Skeletal muscle cell (primary cell): Measurements from ENCODE around the gene ZNF414.

Experiments used
- DNase-seq: peaks from one replicate; pipeline ENCODE4 v3.0.0-alpha.2; 2010; ENCODE audit warnings: low read depth
- H3K4me3 ChIP-seq: 2 replicates; pipeline ENCODE4 v1.5.1; 2011; ENCODE audit warnings: low read depth, mild to moderate bottlenecking, control low read depth, low read length, moderate library complexity

ZNF414 gene

DNA sequence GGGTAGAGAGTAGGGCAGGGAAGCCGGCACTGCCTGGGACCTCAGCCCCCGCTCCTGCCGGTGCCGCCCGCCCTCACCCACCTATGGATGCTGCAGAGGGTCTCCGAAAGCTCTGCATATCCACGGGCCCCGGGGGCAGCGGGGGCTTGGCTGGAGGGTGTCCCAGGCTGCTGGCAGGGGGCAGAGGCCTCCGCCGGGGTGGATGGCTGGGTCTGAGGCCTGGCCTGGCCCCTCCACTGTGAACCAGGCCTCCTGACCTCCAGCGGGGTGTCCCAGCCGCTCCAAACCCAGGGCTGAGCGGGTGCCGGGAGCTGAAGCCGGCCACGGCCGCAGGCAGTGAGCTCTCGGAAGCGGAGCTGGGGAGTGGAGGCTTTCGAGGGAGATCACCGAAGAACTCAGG lies 15.7 kb downstream of the ZNF414 start:
- H3K4me3 ChIP-seq = no peak overlapping the region
- no peak for DNase-seq

DNA sequence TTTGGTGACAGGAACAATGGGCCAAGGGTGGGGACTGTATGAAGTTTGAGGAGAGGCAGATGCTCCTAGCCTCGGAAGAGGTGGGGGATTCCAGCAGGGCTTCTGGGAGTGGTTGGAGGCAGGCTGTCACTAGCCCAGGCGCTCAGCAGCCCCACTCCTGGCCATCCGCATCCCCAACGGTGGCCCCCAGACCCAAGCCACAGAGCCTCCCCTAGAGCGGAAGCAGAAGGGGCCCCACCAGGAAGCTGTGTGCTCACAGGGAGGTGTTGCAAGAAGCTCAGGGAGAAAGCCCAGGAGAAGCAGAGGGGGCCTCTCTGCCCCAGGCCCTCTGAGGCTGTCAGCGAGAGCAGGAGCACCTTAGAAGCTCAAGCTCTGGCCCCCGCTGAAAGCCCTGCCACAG lies 19.8 kb downstream of the ZNF414 start:
- no peak for DNase-seq
- no peak overlapping the region for H3K4me3 ChIP-seq

DNA sequence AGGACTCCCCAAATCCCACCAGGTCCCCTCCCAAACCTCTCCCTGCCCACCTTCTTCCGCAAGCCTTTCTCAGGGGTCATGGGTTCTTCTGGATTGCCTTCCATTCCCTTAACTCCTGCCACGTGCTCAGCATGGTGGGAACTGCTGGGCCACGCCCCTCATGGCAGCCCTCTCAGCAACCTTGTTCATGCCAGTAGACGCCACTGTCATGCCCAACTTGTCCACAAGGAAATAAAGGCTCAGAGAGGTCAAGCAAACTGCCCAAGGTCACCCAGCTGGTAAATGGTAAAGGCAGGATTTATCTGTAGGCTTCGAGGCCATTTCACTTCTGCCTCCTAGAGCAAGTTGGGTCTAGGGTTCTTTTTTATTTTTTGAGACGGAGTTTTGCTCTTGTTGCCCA lies 22.4 kb downstream of the ZNF414 start:
- no peak overlapping the region for H3K4me3 ChIP-seq
- DNase-seq = no peak

DNA sequence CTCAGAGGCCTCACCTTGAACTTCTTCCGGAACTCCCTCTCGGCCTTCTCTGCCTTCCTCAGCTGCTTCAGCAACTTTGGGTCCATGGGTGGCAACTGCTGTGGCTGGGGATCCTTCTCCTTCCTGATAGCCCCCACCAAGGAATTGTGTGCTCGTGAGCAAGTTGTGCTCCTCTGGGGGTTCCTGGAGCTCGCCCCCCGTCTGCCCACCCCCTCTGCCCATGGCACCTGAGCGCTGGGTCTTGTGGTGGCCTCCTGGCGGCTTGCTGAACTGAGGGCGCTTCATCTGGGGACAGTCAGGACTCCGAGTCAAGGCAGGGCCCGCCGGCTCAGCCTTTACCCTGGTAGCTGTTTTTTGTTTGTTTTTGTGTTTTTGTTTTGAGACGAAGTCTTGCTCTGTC lies 23.1 kb downstream of the ZNF414 start:
- no peak overlapping the region for H3K4me3 ChIP-seq
- no peak for DNase-seq

DNA sequence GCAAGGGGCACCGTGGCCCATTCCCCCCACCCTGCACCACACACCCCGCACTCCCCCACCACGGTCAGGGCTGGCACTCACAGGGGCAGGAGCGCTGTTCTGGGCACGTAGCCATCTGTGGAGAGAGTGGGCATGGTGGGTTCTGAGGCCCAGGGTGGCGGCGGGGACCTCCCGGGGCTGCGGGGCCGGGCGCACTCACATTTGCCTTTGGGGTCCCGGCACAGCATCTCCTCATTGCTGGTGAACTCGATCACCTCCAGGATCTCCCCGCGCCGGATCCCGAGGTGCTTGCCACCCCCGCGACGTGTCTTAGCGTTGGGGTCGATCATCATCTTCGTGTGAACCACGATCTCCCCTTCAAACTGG lies 23.6 kb downstream of the ZNF414 start:
- DNase-seq = no peak
- no peak overlapping the region for H3K4me3 ChIP-seq

DNA sequence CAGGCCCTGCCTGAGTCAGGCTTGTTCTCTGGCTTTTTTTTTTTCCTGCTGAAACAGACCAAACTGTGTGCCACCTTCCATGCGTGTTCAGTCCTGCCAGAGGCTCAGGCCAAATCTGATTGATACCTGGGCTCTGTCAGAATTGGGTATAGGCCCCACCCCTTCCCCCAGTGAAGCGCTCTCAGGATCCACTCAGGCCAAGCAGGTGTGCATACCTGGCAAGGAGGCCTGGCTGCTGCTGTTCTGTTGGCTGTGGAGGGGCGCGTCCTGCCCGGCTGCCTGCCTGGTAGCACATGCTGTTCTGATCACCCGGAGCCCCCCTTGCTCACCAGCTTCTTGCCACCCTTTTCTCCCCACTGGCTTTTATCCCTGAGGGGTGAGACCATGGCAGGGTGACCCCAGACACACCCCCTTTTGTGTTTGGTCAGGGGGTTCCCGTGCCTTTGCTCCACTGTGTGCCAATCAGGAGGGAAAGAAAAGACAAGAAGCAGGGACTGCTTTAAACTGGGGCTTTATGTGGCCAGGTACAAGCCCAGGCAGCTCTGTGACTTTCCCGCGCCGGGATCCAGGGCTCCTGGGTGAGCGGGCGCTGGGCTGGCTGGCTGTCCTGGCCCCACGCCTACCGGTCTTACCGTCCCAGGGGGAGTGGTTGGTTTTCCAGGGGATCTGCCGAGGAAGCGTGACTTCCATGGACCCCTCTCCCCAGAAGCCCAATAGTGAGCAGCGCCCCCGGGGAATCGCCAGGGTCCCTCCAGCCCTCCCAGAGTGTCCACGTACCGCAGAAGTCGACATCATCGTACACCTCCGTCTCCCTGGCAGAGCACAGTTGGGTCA lies 24.2 kb downstream of the ZNF414 start:
- no peak for DNase-seq
- H3K4me3 ChIP-seq = no peak overlapping the region

DNA sequence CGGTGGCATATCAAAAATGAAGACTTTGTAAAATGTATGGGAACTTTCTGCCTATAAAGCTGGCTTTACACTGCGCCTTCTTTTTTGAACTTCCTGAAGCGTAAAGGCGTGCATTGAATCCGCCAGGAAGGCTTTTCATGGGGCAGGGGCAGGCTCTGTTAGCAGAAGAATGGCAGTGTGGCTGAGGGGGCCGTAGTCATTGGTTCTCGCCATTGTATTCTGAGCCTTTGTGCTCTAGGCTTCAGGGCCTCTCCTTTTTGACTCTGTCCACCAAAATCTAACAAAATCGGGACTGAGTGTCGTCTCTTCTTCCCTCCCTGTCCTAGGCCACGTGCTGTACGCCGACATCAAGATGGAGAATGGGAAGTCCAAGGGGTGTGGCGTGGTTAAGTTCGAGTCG lies 25.6 kb downstream of the ZNF414 start:
- no peak overlapping the region for H3K4me3 ChIP-seq
- DNase-seq = no peak

DNA sequence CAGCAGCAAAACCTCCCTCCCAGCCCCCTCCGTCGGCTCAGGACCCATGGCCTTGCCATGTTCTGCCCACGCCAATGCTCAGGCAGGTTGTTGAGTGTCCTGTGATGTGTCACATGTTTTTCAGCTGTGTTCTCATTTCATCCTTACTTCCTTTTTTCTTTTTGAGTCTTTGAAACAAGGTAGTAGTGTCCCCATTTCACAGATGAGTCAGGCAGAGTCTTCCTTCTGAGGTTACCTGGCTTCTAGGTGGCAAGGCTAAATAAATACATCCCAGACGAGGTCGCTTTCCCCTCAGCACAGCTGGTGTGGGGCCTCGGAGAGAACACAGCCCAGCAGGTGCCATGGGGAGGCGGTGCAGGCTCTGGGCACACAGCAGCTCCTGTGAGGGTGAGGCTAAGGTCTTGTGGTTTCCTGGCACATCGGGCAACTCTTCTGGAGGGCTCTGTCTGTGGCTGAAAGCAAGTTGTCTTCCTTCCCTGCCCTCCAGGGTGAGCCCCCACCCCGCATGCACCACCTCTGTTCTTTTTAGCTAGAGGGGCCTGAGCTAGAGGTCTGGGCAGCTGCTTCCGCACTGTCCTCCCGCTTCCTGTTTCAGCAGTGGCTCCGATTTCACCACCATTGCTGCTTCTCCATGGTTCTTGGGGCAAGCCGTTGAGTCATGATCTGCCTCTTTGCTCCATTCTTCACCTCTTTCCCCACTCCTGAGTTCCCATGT lies 26.7 kb downstream of the ZNF414 start:
- no peak overlapping the region for H3K4me3 ChIP-seq
- no peak for DNase-seq

DNA sequence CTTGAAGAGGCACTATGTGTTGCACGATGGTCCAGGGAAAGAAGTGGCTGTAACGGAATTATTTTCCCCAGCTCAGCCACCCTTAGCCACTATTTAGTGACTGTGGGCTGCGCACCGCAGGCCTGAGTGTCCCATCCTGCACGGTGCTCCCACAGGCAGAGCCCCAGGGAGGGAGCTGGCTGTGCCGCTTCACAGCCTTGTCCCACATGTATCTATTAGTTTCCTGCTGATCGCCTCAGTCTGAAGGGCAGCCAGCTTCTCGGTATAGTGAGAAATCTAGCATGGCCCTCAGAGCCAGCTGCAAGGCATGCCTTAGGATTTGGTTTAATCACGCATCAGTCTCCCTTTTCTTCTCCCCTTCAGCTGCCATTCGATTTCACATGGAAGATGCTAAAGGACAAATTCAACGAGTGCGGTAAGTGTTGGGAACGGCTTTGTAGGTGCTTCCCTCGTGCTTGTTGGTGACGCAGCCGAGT lies 27.3 kb downstream of the ZNF414 start:
- no peak for DNase-seq
- no peak overlapping the region for H3K4me3 ChIP-seq

DNA sequence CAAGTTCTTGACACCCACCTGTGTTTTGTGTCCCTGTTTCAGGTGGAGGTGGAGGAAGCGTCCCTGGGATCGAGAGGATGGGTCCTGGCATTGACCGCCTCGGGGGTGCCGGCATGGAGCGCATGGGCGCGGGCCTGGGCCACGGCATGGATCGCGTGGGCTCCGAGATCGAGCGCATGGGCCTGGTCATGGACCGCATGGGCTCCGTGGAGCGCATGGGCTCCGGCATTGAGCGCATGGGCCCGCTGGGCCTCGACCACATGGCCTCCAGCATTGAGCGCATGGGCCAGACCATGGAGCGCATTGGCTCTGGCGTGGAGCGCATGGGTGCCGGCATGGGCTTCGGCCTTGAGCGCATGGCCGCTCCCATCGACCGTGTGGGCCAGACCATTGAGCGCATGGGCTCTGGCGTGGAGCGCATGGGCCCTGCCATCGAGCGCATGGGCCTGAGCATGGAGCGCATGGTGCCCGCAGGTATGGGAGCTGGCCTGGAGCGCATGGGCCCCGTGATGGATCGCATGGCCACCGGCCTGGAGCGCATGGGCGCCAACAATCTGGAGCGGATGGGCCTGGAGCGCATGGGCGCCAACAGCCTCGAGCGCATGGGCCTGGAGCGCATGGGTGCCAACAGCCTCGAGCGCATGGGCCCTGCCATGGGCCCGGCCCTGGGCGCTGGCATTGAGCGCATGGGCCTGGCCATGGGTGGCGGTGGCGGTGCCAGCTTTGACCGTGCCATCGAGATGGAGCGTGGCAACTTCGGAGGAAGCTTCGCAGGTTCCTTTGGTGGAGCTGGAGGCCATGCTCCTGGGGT lies 28.2 kb downstream of the ZNF414 start:
- DNase-seq = no peak
- no peak overlapping the region for H3K4me3 ChIP-seq

DNA sequence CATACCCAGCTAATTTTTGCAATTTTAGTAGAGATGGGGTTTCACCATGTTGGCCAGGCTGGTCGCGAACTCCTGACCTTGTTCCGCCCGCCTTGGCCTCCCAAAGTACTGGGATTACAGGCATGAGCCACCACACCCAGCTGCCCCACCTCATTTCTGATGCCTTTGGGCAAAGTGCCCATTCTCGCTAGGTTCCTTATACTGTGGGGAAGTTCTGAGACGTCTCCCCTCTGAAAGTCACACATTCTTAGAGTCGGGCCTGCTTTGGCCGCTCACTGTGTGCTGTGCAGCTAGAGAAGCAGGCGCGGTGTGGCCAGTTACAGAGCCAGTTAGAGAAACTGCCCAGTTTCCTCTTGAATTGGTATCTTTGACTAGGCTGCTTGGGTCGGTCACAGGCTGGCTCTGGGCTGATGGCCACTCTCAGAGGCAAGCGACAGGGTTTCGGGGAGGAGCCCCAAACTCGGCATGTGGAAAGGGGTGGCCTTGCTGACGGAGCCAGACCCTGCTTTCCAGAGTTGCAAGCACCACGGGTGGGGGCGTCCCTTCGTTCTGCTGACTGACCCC lies 29.6 kb downstream of the ZNF414 start:
- no peak overlapping the region for H3K4me3 ChIP-seq
- DNase-seq = no peak

DNA sequence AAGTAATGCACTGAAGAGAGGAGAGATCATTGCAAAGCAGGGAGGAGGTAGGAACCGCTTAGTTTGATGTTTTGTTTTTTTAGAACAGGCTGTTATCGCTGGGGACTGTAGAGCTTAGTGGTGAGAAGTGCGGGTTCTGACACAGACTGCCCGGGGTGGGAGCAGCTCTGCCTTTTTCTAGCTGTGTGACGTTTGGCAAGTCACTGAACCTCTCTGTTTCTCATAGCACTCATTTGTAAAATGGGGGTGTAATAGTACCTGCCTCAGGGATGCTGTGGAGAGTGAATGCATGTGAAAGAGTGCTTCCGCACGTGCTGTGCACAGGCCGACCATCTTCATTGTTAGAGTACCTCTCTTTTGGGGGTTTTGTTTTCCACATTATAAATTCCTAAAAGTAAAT lies 30.8 kb downstream of the ZNF414 start:
- DNase-seq = no peak
- no peak overlapping the region for H3K4me3 ChIP-seq

DNA sequence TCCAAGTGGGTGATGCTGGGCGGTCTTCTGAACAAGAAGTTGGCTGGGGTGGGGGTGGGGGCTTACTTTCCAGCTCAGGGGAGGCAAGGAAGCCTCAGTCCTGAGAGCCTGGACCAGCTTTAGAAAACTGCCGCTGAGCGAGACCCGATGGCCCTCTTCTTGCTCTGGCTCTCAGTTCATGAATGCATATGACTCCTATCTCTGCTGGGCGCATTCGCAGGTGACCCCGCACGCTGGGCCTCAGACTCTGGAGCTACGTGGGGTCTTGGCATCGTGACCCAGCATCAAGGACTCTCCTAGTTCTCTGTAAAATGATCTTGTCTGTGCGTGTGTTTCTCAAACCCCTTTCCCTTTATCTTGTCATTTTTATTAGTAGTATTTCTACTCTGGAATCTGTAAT lies 31.3 kb downstream of the ZNF414 start:
- no peak overlapping the region for H3K4me3 ChIP-seq
- DNase-seq = no peak

DNA sequence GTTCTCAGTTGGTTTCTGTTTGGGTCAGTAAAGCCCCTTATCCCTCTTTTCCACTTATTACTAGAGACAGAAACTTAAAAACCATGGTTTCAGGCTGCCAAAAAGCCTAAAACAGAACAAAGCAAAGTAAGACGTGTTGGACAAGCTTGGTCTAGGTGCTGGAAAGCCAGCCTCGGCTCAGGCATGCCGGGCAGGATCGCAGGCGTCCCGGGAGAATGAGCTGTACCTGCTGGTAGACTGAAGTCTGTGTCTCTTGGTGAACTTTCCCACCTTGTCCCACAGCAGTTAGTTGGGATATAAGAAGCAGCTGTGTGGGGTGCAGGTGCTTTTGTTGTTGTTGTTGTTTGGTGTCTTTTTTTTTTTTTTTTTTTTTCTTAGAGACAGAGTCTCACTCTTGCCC lies 32.4 kb downstream of the ZNF414 start:
- DNase-seq = no peak
- H3K4me3 ChIP-seq = no peak overlapping the region

DNA sequence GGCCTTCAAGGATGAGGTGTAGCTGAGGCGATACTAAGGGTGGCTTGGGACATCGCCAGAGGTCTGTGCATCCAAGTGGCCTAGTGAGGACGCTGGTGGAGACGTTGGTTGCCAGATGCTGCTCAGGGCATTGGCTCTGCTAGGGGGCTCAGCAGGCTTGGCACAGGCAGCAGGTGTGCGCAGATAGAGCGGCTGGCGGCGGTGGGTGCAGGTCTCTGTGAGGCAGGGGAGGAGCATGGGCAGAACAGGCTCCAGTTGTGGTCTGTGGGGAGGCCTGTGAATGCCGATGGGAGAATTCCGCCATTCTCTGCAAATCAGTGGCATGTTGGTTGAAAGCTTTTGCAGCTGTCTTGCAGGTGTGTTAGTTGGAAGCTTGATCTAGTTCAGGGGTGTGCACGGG lies 32.8 kb downstream of the ZNF414 start:
- H3K4me3 ChIP-seq = no peak overlapping the region
- no peak for DNase-seq

DNA sequence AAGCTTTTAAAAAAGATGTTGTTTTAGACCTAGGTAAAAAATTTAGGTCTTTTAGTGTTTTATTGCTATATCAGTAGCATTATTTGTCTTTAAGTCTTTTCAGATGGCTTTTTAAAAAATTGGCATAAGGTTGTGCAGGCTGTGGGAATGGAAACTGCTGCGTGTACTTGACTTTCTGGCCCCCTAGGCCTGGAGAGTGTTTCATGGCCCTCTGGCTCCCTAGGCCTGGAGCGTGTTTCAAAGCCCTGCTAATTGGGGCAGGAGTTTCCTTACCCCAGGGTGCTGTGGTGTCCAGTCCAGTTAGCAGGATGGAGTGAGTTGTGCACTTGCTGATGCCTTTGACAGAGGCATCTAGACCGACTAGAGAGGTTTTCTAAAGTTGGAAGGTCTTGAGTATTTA lies 35.4 kb downstream of the ZNF414 start:
- DNase-seq = no peak

DNA sequence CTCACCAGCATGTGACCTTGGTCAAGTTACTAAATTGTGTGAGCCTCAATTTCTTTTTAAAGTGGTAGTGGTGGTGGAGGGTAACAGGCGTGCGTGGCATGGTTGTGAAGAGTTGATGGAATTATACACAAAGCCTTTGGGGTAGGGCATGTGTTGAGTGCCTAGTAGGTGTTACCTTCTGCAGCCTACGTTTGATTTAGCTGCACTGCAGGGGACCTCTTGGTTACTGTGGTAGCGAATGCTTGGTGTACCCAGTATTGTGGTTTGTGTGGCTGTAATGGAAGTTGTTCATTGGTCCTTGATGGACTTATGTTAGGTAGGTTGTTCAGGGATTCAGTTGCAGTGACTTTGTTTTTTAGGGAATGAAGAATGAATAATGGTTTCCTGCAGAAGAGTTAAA lies 36.1 kb downstream of the ZNF414 start:
- no peak for DNase-seq
- H3K4me3 ChIP-seq = no peak overlapping the region

More for the DNA sequence above, 35.4 kb downstream of the ZNF414 start:
- no peak overlapping the region for H3K4me3 ChIP-seq

DNA sequence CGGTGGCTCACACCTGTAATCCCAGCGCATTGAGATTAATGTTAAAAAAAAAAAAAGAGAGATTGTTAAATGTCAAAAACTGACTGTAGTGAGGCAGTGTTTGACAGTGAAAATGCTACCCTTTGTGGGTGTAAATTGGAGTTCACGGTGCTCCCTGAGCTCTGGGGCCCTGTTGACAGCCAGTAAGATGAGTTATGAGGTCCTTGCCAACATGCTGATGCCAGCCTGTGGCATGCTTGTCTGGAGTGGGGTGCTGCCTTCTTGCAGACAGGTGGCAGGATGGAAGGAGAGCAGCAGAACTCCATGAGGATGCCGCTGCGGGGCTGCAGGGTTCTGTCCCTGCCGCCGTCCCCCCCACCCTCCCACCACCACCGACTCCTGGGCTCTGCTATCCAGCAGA lies 37.4 kb downstream of the ZNF414 start:
- DNase-seq = no peak
- no peak overlapping the region for H3K4me3 ChIP-seq

DNA sequence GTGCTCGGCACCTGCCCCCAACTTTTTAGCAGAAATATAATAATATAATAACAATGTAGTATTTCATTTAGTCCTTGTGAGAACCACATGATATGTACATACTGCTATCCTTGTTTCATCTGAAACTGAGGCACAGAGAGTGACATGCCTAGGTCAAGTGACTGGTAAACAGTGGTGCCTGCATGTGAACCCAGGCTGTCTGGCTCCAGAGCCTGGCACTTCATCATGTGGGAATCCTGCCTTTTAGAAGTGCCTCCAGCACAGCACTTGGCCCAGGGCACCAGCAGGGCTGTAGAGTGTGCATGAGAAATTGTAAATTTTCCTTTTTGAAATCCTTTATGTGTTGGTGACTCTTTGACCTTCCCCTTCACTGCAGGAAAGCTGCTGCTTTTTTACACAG lies 39.0 kb downstream of the ZNF414 start:
- no peak for DNase-seq
- no peak overlapping the region for H3K4me3 ChIP-seq
